K562 (cell line): ENCODE measurements around the gene GLYATL1. TPM values are rescaled to one million over a fixed set of nuclear protein-coding genes. Genes with fewer than 3 reads are reported as not detected.

Experiments used
- ATAC-seq: fragments of 200-7000 bp; cut with Tn5 transposase; 3 replicates; pipeline ENCODE4 v1.9.1; 2020; ENCODE audit warnings: moderate library complexity
- BruUV-seq: library from RNA; stranded (reverse); fragments of 400-500 nt; replicated peaks from 2 replicates; lab custom pipeline; 2021; lab: Mats Ljungman, UMichigan
- CTCF ChIA-PET: fragments of 300-600 bp; formaldehyde crosslinking; extraction: SDS; loops from one replicate; lab custom pipeline; 2021; ENCODE audit warnings: low intra/inter-chr PET ratio; lab: Yijun Ruan, JAX
- POLR2A ChIA-PET: fragments of 300-600, 350-650 bp; sonication (Branson Sonifier 250); formaldehyde crosslinking; extraction: SDS; loops from one replicate; lab custom pipeline; 2021; ENCODE audit warnings: antibody characterized with exemption, inconsistent platforms; lab: Yijun Ruan, JAX
- DNase-seq, 4 experiments: peaks; one replicate each; pipeline versions ENCODE4 v3.0.0 to v3.0.0-alpha.2; 2011 to 2018; ENCODE audit warnings: low spot score in 3 of 4, mixed read lengths in 3 of 4; ENCODE audit errors: extremely low read depth in 1 of 4
- FAIRE-seq: peaks from 2 replicates; lab custom pipeline; 2011; peaks lifted over from hg19 to GRCh38; lab: Jason Lieb, UNC
- H2AFZ ChIP-seq: 2 replicates; pipeline ENCODE4 v1.6.0; 2011; ENCODE audit warnings: low read depth, low read length, control low read depth, inconsistent platforms
- H3K27ac ChIP-seq: fragments of 200-600 bp; 3 replicates; pipeline ENCODE4 v1.8.0; 2011; ENCODE audit warnings: low read depth, mild to moderate bottlenecking, control low read depth, inconsistent platforms, low read length, moderate library complexity, mixed read lengths; ENCODE audit errors: extremely low read depth
- H3K27me3 ChIP-seq, 2 experiments: fragments of 300-600 bp in 1 of 2; 2 replicates in 1 of 2; 3 replicates in 1 of 2; pipeline versions ENCODE4 v1.6.0 to v1.8.0; 2011; ENCODE audit warnings: inconsistent platforms in 2 of 2, low read length in 2 of 2, mild to moderate bottlenecking in 1 of 2, mixed read lengths in 1 of 2, moderate library complexity in 1 of 2; ENCODE audit not compliant: control insufficient read depth in 2 of 2, insufficient read depth in 2 of 2
- H3K36me3 ChIP-seq: fragments of 300-600 bp; 3 replicates; pipeline ENCODE4 v1.8.0; 2011; ENCODE audit warnings: mild to moderate bottlenecking, low read length, inconsistent platforms; ENCODE audit not compliant: control insufficient read depth, insufficient read depth
- H3K4me1 ChIP-seq, 2 experiments: fragments of 200-600 bp in 1 of 2; replicated peaks in 1 of 2; 2 replicates in 1 of 2; 3 replicates in 1 of 2; pipeline versions ENCODE4 v1.5.1 to v1.8.0; 2011; ENCODE audit warnings: inconsistent platforms in 2 of 2, low read length in 2 of 2, mild to moderate bottlenecking in 1 of 2, mixed read lengths in 1 of 2, moderate library complexity in 1 of 2; ENCODE audit not compliant: control insufficient read depth in 2 of 2, insufficient read depth in 2 of 2
- H3K4me2 ChIP-seq: 2 replicates; pipeline ENCODE4 v1.6.1; 2011; ENCODE audit warnings: low read length, control low read depth, inconsistent platforms, mixed read lengths; ENCODE audit not compliant: insufficient read depth
- H3K4me3 ChIP-seq: fragments of 200-600 bp; sonication (generic), shearing (Covaris generic); 2 replicates; pipeline ENCODE4 v1.5.1; 2016; ENCODE audit warnings: control low read depth, inconsistent platforms
- H3K79me2 ChIP-seq: fragments of 200-600 bp; 3 replicates; pipeline ENCODE4 v1.8.0; 2011; ENCODE audit warnings: low read length, inconsistent platforms; ENCODE audit not compliant: control insufficient read depth, insufficient read depth
- H3K9ac ChIP-seq, 2 experiments: 2 replicates each; pipeline versions ENCODE4 v1.6.0 to v1.6.1; 2011; ENCODE audit warnings: low read depth in 2 of 2, low read length in 2 of 2, control low read depth in 1 of 2, inconsistent platforms in 1 of 2, mild to moderate bottlenecking in 1 of 2, mixed read lengths in 1 of 2; ENCODE audit not compliant: insufficient read depth in 1 of 2
- H3K9me1 ChIP-seq: one replicate; pipeline ENCODE4 v1.6.0; 2011; ENCODE audit warnings: inconsistent platforms, mild to moderate bottlenecking, low read length, moderate library complexity; ENCODE audit not compliant: control insufficient read depth, insufficient read depth
- H3K9me3 ChIP-seq: replicated peaks from 2 replicates; pipeline ENCODE4 v1.5.1; 2011; ENCODE audit warnings: low read depth, low read length, inconsistent platforms; ENCODE audit not compliant: control insufficient read depth, insufficient read depth
- H4K20me1 ChIP-seq: replicated peaks from 2 replicates; pipeline ENCODE4 v1.6.1; 2011; ENCODE audit warnings: low read length, inconsistent platforms, mixed read lengths; ENCODE audit not compliant: control insufficient read depth, insufficient read depth
- AFF4 ChIP-seq: sonication (generic); formaldehyde crosslinking; IDR thresholded peaks from 2 replicates; pipeline ENCODE4 v1.8.0; 2023; ENCODE audit warnings: mild to moderate bottlenecking, missing genetic modification reagents
- CC2D1A ChIP-seq: fragments of 450-650 bp; IDR thresholded peaks from 2 replicates; pipeline ENCODE4 v1.6.1; 2017; ENCODE audit warnings: mild to moderate bottlenecking
- CLOCK ChIP-seq: fragments of 250-450 bp; sonication (Bioruptor Pico); IDR thresholded peaks from 2 replicates; pipeline ENCODE4 v1.4.0; 2020; ENCODE audit warnings: mild to moderate bottlenecking, moderate library complexity, borderline replicate concordance
- DMBX1 ChIP-seq: fragments of 250-450 bp; sonication (Bioruptor Pico); IDR thresholded peaks from 2 replicates; pipeline ENCODE4 v1.8.0; 2022; ENCODE audit warnings: inconsistent platforms, mild to moderate bottlenecking, moderate library complexity, borderline replicate concordance
- RCOR1 ChIP-seq, 2 experiments: IDR thresholded peaks; 2 replicates each; pipeline ENCODE4 v1.6.1; 2012; ENCODE audit warnings: low read depth in 2 of 2, low read length in 2 of 2, borderline replicate concordance in 1 of 2, improper control_type of control experiment in 1 of 2
- ZNF512 ChIP-seq: IDR thresholded peaks from 2 replicates; pipeline ENCODE4 v1.6.1; 2016; ENCODE audit warnings: missing genetic modification characterization, missing compliant biosample characterization
- in situ Hi-C: fragments of 300-500 bp; cut with MboI; formaldehyde crosslinking; loops from 4 replicates; pipeline ENCODE4 v1.15.0; 2018; ENCODE audit warnings: inconsistent platforms, mixed read lengths
- intact Hi-C: fragments of 100-400 bp; cut with micrococcal nuclease; formaldehyde crosslinking; loops from 2 replicates; pipeline ENCODE4 v1.14.2; 2022
- polyA plus RNA-seq, 8 experiments: library from polyadenylated mRNA; depleted of rRNA in 4 of 8; stranded (reverse) in 5 of 8; unstranded in 3 of 8; fragments of >200 nt; fragmentation: Nextera tagmentation in 2 of 8; fragmentation: Illumina TruSeq in 1 of 8; extraction: Ambion mirVana in 2 of 8; extraction: Trizol in 1 of 8; gene quantifications; 2 replicates each; pipeline versions ENCODE4 v1.2.1 to v1.2.3, GENCODE V29; 2011 to 2014; ENCODE audit warnings: inconsistent platforms in 1 of 8, missing spikeins in 1 of 8
- total RNA-seq, 7 experiments: library from RNA; depleted of rRNA in 6 of 7; stranded (reverse); fragments of >200 nt in 6 of 7; fragmentation: Illumina TruSeq in 2 of 7; extraction: Trizol in 2 of 7; gene quantifications; 2 replicates each; pipeline versions ENCODE4 v1.2.1 to v1.2.3, GENCODE V29; 2011 to 2021; ENCODE audit warnings: low replicate concordance in 1 of 7
- TF ChIP-seq, protein P1 (sequence below): fragments of 250-450 bp; sonication (Bioruptor Pico); IDR thresholded peaks from 2 replicates; pipeline ENCODE4 v1.8.0; 2021; ENCODE audit warnings: moderate library complexity, mild to moderate bottlenecking, inconsistent platforms
- TF ChIP-seq, protein P2 (sequence below), 2 experiments: fragments of 200-800 bp in 1 of 2; sonication (Bioruptor generic) in 1 of 2; sonication (generic) in 1 of 2; formaldehyde crosslinking in 1 of 2; IDR thresholded peaks in 1 of 2; conservative IDR thresholded peaks in 1 of 2; 2 replicates each; pipeline versions ENCODE4 v1.5.0 to v1.6.1; 2016 to 2020; ENCODE audit warnings: missing compliant biosample characterization in 1 of 2, missing genetic modification characterization in 1 of 2, missing genetic modification reagents in 1 of 2

GLYATL1 gene
- total and polyA plus RNA-seq, 9 of the 15 experiments (the other 6 are each of a cell fraction or from before 2014, with no cell fraction given): not detected

DNA sequence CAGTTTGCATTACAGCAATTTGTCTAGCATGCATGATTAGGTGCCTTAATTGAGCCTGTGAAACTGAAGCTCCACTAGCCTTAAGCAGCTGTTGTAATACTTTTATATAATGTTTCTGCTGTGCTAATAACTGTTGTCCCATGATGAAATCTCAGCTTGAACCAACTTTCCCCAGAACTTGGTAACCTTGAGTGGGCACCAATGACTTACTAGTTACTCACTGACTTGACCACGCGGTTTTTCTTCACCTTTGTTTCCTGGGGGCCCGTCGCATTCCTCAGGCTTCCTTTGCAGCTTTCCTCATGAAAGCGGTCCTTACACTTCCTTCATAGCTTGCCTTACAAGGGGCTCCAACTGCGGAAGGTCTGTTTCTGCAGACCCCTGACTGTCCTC, 11.2 kb upstream of the GLYATL1 start (continued):
- no peak for TF ChIP-seq CLOCK (CRISPR knock-in tag)

DNA sequence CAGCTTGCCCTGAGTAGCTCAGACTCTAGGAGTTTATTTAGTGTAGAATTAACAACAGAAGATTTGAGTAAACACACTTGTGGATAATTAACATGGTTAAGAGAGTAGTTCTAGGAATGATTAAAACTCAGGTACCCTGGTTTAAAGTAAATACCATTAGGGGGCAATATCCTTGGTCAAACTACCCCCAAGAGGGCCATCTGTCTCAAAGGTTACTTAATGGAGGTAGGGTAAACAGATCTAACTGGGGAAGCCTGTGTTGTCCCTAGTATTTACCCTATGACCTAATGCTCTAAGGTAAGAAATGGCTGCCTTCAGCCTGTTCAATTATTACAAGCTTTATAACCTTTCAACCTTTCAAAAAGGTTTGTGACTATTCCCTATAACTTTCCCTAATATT, 10.6 kb upstream of the GLYATL1 start:
- Histone ChIP-seq H3K4me2 (no peak overlapping the region), H4K20me1 (no peaks in the 10 kb centered on the region), H3K79me2 (no peaks in the 10 kb centered on the region), H3K36me3 (no peaks in the 10 kb centered on the region), H3K27me3 (no peaks in the 10 kb centered on the region), H3K27ac (no peak overlapping the region), H3K4me3 (no peak overlapping the region), H2AFZ (no peak overlapping the region), H3K4me1 (no peaks in the 10 kb centered on the region), H3K9me3 (no peaks in the 10 kb centered on the region), H3K9me1 (no peaks in the 10 kb centered on the region), H3K9ac (no peak overlapping the region)
- BruUV-seq: no TSS peak
- FAIRE-seq (no peak), ATAC-seq (no peak), DNase-seq (no peak)
- intact Hi-C loops: no loop called here
- in situ Hi-C loops: no loop called here
- POLR2A ChIA-PET: no interaction called here
- CTCF ChIA-PET: no interaction called here
- TF ChIP-seq, protein P1, sequence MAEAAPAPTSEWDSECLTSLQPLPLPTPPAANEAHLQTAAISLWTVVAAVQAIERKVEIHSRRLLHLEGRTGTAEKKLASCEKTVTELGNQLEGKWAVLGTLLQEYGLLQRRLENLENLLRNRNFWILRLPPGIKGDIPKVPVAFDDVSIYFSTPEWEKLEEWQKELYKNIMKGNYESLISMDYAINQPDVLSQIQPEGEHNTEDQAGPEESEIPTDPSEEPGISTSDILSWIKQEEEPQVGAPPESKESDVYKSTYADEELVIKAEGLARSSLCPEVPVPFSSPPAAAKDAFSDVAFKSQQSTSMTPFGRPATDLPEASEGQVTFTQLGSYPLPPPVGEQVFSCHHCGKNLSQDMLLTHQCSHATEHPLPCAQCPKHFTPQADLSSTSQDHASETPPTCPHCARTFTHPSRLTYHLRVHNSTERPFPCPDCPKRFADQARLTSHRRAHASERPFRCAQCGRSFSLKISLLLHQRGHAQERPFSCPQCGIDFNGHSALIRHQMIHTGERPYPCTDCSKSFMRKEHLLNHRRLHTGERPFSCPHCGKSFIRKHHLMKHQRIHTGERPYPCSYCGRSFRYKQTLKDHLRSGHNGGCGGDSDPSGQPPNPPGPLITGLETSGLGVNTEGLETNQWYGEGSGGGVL (CRISPR knock-in tag): no peak
- no peak for TF ChIP-seq AFF4
- TF ChIP-seq, protein P2, sequence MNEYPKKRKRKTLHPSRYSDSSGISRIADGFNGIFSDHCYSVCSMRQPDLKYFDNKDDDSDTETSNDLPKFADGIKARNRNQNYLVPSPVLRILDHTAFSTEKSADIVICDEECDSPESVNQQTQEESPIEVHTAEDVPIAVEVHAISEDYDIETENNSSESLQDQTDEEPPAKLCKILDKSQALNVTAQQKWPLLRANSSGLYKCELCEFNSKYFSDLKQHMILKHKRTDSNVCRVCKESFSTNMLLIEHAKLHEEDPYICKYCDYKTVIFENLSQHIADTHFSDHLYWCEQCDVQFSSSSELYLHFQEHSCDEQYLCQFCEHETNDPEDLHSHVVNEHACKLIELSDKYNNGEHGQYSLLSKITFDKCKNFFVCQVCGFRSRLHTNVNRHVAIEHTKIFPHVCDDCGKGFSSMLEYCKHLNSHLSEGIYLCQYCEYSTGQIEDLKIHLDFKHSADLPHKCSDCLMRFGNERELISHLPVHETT (CRISPR knock-in tag; conservative IDR thresholded peaks at IDR 0.05 in 1 of 2, IDR thresholded peaks at IDR 0.05 in 1 of 2): no peak
- TF ChIP-seq CC2D1A: no peak
- no peak for TF ChIP-seq ZNF512
- TF ChIP-seq DMBX1 (CRISPR knock-in tag): no peak
- TF ChIP-seq RCOR1 (IDR thresholded peaks at IDR 0.05; ENCODE audit: borderline replicate concordance in 1 of 2, low read depth in 2 of 2, low read length in 2 of 2): no peak
